GM21390 (cell line): ENCODE data around the gene PP2D1.
"Not testable (repeated sequence)": the region's sequence is repeated elsewhere in the genome, so short reads cannot be mapped to it uniquely, and the experiment has no call there.

Experiments
- ATAC-seq: cut with Tn5 transposase; IDR thresholded peaks from one replicate; pipeline ENCODE4 v1.9.1; 2021; ENCODE audit not compliant: unreplicated experiment

Gene PP2D1

DNA sequence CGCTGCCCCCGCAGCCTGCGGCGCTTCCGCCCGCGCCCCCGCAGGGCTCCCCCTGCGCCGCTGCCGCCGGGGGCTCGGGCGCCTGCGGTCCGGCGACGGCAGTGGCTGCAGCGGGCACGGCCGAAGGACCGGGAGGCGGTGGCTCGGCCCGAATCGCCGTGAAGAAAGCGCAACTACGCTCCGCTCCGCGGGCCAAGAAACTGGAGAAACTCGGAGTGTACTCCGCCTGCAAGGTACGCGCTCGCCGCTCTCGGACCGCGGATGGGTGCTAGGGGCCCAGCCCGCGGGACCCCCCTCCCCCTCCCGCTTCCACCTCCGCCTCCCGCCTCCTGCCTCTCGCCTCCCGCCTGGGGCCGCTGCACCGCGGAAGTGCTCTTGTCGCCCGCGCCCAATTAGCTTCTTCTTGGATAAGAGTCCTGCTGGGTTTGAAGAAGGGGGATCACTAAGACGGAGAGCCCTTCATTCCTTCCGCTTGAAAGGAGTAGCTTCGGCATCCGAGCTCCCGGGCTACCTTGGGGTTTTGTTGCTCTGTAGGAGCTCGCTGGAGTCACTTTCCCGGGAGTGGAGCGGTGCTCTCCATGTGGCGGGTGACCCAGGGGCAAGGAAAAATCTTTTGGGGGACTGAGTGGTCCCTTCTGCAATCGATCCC lies 28.6 kb upstream of the PP2D1 start:
- peak; percentile 40 for ATAC-seq

DNA sequence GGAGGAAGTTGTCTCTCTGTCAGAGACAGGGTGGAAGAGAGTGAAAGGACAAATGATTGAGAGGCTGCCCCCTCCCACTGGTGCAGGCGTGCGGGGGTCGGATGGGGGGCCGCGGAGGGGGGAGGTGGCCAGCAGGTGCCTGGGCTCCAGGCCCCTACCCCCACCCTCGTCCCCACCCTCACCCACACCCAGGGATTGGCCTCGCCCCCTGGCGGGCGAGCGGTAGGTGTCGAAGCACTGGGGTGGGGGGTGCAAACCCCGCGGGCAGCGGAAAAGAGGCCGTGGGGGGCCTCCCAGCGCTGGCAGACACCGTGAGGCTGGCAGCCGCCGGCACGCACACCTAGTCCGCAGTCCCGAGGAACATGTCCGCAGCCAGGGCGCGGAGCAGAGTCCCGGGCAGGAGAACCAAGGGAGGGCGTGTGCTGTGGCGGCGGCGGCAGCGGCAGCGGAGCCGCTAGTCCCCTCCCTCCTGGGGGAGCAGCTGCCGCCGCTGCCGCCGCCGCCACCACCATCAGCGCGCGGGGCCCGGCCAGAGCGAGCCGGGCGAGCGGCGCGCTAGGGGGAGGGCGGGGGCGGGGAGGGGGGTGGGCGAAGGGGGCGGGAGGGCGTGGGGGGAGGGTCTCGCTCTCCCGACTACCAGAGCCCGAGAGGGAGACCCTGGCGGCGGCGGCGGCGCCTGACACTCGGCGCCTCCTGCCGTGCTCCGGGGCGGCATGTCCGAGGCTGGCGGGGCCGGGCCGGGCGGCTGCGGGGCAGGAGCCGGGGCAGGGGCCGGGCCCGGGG lies 27.9 kb upstream of the PP2D1 start, which contains the start of gene KAT2B:
TSS of gene KAT2B (plus strand) at position 682 of the 783 bp plus-strand sequence. CDS start at position 714, 32 bp downstream.
- ATAC-seq = peak; percentile 59

DNA sequence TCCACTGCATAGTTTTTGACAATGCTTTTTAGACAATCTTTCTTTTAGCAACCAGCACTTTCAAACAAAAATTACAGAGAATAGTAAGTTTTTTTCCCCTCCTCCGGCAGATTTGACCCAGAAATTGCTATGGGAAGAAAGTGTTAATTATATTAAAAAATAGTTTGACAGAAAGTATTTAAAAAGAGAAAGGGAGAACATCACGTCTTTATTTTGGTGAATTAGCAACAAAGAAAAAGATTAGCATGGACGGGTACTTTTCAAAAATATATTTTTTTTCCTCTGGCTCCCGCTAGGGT lies 27.4 kb upstream of the PP2D1 start:
- ATAC-seq = no peak

DNA sequence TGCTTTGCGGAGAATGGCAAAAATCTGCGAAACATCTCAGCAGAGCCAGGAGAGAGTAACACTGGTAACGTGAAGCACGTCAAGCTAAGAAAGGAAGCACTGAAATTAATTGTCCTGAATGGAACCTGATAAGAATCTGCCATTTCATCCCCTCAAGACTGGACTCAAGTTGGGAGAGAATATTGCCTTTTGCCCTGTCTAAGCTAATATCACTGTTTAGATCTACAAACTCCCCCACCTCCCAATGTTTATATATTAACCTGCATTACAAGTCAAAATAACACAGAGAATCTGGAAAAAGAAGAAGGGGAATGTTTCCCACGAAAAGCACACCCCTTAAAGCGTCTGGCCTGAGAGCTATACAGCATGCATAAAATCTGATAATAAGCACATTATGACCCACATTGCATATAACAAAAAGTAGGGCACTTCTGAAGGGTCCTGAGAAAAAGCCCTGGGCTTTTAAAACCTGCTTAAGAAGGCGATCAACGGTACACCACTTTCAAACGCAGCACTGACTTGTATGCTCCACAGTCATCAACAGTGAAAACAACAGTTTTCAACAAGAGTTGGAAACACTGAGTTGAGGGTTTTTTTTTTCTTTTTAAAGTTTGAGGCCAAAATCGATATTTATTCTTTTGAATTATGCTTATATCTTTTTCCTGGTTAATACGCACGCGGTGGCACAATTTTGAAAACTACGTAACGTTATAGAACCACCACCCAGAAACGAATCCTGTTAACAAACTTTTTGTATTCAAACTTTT lies 26.8 kb upstream of the PP2D1 start:
- no peak for ATAC-seq

DNA sequence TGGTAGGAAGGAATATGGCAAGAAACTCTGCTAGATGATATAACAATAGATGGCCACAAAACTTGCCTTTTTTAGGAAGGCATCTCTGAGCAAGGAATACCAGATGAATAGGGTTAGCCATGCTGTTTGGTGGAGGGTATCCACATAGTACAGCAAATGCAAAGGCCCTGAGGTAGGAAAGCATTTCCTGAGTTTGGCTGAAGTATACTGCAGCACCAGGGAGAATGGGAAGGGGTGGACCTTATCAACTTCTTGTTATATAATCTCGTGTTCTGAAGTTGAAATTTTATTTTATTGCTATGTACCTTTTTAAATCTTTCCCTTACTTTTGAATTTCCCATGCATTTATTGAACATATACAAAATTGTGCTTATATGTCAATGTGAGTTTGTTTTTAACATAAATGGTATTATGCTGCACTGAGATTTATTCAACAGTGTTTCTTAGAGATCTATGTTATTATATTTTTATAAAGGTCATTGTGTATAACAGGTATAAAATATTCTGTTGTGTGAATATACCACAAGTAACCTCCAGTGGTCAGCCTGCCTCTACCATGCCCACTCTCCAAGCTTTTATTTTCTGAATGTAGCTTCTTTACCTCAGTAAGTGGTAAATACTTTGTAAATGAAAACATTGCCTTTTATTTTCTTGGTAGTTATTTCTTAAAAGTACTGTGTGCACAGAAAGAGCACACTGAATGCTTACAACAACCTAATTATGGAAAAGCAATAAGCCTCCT lies 25.4 kb upstream of the PP2D1 start:
- no peak for ATAC-seq

DNA sequence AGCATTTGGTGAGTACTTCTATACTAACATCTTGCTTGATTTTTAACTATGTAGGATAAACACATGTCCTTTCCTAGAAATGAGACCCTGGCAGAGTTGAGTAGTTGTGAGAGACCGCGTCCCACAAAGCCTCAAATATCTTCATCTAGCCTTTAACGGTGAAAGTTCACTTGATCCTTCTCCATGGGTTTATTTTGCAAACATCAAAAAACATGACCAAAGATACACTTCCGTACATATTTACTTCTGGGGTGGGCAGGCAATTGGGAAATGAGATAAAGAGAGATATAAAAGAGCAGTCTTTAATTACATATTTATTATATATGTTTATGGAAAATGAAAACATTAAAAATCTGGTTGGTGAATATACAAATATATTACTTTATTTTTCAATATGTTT lies 23.0 kb upstream of the PP2D1 start:
- ATAC-seq = no peak

DNA sequence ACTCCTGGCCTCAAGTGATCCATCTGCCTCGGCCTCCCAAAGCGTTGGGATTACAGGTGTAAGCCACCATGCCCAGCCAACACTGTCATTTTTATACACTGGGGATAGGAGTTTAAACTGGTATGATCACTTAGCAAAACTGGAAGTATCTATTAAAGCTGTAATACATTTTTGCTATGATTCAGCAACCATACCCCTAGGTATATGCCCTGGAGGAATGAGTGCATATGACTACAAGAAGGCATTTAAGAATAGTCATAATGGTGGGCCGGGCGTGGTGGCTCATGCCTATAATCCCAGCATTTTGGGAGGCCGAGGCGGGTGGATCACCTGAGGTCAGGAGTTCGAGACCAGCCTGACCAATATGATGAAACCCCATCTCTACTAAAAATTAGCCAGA lies 19.9 kb upstream of the PP2D1 start:
- ATAC-seq = not testable (repeated sequence)

DNA sequence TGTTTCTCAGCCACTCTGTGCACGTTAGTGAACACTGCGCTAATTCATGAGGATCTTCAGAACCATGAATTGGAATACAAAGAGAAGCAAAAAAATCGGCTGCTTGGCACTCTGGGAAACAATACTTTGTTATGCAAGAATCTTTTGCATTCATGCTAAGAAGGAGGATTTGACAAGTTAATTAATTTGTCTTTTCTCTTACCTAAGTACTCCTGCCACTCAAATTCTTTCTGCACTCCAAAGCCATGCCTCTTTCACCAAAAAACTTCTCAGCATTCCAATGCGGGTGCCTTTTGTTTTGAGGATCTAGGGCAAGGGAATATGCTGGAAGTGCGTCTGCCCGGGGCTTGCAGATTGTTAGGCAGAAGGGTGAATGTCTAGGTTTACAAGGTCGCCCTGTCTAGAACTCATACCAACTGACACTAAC lies 16.9 kb upstream of the PP2D1 start:
- ATAC-seq = no peak

DNA sequence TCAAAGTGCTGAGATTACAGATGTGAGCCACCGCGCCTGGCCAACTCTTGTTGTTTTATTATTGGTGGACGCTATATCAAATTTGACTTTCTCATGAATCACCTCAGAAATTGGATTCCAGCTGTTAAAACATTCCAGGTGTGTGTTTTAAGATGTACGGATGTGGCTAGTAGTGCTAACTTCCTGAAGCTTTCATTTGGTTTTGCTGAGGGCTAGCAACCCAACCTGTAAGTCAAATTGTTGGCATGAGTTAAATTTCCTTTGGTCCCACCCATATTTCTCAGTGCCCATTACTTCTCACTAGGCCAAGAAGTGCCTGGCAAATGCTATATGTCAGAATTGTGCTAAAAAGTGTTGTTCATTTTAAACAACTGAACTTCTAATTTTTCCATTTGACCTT lies 15.1 kb upstream of the PP2D1 start:
- ATAC-seq = no peak

DNA sequence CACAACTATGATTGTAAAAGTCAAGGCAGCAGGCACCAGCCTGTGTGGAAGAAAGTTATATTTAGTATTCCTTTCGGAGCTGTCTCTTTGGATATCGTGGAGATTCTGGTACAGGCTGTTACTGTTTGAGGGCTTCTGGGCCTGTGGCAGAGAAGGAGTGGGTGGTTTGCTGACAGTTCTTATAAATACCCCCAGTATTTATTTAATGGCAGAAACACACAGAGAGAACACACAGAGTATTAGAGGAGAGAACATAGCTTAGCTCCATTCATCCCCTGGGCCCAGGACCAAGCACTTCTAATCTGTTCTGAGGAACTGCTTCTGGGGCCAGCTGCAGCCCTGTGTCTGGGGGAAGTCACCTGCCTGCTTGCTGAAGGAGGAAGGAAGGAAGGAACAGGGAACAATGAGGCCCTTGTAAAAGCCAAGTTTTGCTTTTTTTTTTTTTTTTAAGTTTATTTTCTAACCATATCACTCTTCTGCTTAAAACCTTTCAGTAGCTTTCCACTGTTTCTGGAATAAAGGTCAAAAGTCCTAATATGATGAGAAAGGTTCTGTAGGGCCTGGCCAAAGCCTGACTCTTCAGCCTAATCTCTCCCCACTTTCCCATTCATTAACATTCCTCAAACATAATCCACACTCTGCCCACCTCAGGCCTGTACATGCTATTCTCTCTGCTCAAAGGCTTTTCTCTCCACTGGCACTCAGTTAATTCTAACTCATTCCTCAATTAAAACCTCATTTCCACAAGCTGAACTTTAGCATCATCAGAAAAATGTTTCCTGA lies 11.8 kb upstream of the PP2D1 start:
- no peak for ATAC-seq

DNA sequence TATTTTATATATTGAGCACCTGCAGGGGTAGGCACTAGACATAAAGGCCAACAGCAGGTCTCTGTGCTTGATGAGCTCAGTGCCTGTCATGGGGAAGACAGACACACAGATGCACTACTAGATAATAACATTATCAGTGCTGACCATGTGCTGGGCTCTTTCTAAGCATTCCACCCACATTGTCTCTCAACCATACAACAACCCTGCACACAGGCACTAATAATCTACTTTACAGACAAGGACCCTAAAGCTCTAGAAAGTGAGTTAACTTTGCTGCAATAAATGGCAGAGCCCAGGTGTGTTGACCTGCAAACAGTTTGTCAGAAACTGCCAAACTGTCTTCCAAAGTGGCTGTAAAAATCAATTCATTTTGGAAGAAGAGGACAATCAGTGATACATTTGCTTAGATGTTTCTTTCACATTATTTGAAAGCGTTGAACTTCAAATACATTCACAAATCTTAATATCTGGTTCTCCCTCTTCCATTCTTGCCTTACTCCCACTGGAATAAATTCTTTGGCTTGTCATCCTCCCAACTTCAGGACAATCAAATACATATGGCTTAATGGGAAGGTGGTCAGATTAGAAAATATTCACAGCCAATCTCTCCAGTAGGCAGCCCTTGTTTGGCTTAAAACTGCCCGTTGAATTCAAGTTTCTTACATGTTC lies 11.0 kb upstream of the PP2D1 start:
- ATAC-seq = no peak

DNA sequence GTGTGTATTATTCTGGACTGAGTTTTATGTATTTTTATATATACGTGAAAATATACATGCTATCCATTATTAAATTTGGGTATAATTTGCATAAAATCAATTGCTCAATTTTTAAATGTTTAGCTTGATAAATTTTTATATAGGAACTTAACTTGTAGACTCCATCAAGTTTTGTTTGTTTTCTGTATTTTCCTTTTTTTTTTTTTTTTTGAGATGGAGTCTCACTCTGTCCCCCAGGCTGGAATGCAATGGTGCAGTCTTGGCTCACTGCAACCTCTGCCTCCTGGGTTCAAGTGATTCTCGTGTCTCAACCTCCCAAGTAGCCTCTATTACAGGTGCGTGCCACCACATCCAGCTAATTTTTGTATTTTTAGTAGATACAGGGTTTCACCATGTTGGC lies 4.0 kb upstream of the PP2D1 start:
- ATAC-seq = not testable (repeated sequence)

DNA sequence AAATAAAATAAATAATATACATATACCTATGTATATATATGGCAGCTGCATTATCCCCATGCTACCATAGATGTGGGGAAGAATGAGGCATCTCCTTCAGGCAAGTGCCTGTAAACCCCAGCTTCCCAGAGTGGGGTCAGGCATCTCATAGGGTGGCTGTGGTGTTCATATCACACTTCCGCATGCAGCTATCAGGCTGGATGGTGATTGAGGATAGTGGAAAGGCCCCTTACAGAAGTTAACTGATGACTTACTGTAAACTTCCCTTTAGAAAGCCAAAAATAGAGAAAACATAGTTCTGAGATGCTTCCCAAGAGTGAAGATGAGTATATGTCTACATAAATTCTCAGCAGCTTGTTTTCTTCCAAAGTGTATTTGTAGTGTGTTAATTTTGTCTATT lies 3.5 kb upstream of the PP2D1 start:
- ATAC-seq = no peak

DNA sequence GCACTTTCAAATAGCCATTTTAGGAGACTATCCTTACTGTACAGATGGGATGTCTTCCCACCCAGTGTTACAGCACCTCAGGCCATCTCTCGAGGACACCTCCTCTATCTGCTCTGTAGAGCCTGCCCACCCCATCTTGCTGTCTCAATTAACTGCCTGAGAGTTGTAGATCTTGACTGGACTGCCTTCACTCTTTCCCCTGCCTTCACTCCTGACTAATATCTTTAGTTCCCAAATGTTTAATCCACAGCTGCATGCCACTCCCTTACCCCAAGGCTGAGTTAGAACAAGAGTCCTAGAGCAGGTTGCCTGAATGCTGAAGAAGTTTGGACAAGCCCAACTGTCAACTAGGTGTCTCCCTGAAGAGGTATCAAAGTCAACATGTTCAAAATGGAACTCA lies 1.3 kb upstream of the PP2D1 start:
- no peak for ATAC-seq

DNA sequence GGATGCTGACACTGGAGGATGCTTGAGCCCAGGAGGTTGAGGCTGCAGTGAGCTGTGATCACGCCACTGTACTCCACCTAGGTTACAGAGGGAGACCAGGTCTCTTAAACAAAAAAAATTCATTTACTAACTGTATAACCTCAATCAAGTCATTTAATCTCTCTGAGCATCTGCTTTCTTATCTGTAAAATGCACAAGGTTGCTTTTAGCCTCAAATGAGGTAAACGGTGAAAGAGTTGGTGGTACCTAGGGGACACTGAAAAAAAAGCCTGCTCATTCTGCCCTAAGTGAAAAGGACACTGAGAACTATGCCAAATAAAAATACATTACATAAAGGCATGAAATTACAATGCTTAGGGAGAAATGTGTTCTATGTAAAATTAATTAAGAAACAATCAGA lies 3.4 kb downstream of the PP2D1 start:
- ATAC-seq = no peak

DNA sequence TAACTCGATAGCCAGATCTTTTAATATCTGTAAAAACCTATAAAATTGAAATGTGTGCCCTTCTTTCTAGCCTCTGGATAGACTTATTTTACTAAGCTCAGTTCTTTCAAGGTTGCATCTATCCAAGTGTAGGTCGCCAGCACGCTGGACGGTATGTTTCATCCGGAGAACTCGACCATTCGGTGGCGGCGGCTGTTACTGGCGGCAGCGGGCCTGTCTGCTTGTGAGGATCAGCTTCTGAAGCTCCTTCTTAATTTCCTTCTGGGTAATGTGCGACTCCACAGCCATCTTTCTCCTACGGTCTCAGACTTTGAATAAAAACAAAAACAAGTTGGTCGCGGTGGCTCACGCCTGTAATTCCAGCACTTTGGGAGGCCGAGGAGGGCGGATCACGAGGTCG lies 4.1 kb downstream of the PP2D1 start:
- no peak for ATAC-seq

DNA sequence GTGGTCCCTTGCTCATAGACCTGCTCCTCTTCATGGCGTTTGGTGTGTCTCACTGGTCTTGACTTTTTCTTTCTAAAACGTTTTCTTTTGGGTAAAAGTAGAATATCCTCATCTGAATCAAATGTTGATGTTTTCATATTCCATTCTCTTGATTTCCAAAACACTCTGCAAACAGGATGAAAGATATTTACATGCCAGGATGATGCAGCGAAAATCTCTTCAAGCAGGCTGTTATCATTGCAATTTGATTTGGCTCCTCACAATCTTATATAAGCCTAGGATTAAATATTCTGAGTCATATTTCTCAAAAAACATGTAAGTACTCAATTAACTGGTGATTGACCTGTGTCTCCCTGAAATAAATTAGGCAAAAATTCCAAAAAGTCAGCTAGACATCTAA lies 10.1 kb downstream of the PP2D1 start:
- ATAC-seq = no peak

DNA sequence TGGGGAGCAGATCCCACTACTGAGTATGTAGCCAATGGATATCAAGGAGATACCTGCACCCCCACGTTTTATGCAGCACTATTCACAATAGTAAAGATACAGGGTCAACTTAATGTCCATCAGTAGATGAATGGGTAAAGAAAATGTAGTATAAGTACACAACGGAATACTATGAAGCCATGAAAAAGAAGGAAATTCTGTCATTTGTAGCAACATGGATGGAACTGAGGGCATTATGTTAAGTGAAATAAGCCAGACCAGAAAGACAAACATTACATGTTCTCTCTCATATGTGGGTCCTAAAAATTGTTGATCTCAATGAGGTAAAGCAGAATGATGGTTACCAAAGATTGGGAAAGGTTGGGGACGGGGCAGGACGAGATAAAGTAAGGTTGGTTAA lies 14.6 kb downstream of the PP2D1 start:
- no peak for ATAC-seq

DNA sequence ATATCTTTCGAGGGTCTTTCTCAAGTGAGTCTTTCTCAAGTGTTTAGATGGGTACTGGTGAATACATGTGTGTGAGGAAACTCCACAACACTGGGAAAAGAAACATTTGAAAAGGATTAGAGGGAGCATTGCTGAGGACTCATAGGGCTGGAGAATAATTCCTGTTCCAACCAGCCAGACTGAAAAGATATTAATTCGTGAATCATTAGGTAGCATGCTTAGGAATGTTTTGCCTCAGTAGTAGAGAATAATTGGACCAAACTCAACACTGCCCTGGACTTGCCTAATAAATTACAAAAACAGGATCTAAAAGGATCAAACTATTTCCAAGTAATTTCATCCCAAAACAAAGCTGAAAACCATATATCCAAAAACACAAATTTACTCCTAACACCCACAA lies 17.3 kb downstream of the PP2D1 start:
- no peak for ATAC-seq

DNA sequence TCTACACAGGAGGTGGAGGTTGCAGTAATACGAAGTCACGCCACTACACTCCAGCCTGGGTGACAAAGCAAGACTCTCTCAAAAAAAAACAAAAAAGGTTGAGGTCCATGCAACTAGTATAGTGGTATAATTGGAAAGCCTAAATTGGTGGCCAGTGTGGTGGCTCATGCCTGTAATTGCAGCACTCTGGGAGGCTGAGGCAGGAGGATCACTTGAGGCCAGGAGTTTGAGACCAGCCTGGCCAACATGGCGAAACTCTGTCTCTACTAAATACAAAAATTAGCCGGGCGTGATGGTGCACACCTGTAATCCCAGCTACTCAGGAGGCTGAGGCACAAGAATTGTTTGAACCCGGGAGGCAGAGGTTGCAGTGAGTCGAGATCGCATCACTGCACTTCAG lies 23.2 kb downstream of the PP2D1 start:
- ATAC-seq = not testable (repeated sequence)
